Upper lobe of left lung (tissue), 4 donors: Measurements from ENCODE around the gene CDC45.

Source experiments
- POLR2A ChIP-seq, 4 donors: fragments of 450-650 bp; IDR thresholded peaks; one replicate each; pipeline ENCODE4 v1.5.1; 2016 to 2017; ENCODE audit warnings: antibody characterized with exemption in 4 of 4, mild to moderate bottlenecking in 2 of 4
- POLR2AphosphoS5 ChIP-seq, 2 donors: sonication (generic); formaldehyde crosslinking; IDR thresholded peaks; one replicate each; pipeline ENCODE4 v1.5.1; 2017; ENCODE audit warnings: antibody characterized with exemption in 2 of 2
- TF ChIP-seq, protein P1 (sequence below), 6 experiments: fragments of 450-650 bp in 4 of 6; fragments of 200-600 bp in 2 of 6; sonication (generic) in 2 of 6; IDR thresholded peaks; one replicate each; pipeline ENCODE4 v1.5.1; 2016 to 2019; ENCODE audit warnings: antibody characterized with exemption in 6 of 6

DNA sequence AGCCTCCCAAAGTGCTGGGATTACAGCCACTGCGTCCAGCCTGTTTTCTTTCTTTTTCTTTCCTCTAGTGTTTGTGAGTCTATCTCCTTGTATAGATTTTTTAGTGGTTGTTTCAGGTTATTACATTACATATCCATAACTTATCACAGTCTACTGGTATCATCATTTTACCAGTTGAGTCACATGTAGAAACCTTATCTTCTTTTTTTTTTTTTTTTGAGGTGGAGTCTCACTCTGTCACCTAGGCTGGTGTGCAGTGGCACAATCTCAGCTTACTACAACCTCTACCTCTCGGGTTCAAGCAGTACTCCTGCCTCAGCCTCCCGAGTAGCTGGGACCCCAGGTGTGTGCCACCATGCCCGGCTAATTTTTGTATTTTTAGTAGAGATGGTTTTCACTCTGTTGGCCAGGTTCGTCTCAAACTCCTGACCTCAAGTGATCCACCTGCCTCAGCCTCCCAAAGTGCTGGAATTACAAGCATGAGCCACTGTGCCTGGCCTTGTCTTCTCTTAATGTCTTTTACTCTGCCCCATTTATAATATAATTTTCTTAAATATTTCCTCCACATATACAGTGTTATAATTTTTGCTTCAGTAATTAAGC, 11.0 kb downstream of the CDC45 start:
- TF ChIP-seq, protein P1, sequence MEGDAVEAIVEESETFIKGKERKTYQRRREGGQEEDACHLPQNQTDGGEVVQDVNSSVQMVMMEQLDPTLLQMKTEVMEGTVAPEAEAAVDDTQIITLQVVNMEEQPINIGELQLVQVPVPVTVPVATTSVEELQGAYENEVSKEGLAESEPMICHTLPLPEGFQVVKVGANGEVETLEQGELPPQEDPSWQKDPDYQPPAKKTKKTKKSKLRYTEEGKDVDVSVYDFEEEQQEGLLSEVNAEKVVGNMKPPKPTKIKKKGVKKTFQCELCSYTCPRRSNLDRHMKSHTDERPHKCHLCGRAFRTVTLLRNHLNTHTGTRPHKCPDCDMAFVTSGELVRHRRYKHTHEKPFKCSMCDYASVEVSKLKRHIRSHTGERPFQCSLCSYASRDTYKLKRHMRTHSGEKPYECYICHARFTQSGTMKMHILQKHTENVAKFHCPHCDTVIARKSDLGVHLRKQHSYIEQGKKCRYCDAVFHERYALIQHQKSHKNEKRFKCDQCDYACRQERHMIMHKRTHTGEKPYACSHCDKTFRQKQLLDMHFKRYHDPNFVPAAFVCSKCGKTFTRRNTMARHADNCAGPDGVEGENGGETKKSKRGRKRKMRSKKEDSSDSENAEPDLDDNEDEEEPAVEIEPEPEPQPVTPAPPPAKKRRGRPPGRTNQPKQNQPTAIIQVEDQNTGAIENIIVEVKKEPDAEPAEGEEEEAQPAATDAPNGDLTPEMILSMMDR (IDR thresholded peaks at IDR 0.05) = no peak
- TF ChIP-seq POLR2A (IDR thresholded peaks at IDR 0.05) = no peak
- TF ChIP-seq POLR2AphosphoS5 (IDR thresholded peaks at IDR 0.05) = no peak
